T-helper 1 cell treated with Interleukin-12 subunit alpha and Interleukin-12 subunit beta and Interleukin-4 antibody, amounts not matched to agents 30 ng/mL and 1 ng/mL, for 36 hours (primary cell): ENCODE measurements around the gene PPIP5K2. TPM values are rescaled to one million over a fixed set of nuclear protein-coding genes. Genes with fewer than 3 reads are reported as not detected.

ENCODE experiments used
- intact Hi-C: fragments of 100-400 bp; cut with micrococcal nuclease; formaldehyde crosslinking; loops from one replicate; pipeline ENCODE4 v1.15.1; 2024
- total RNA-seq: library from RNA; stranded (reverse); gene quantifications from 2 replicates; pipeline ENCODE4 v1.2.3, GENCODE V29; 2022

Gene PPIP5K2
- total RNA-seq, 1 donor from 2014 or later = 68.4 TPM

GRCh38 chr5:103235891-103236290, 115.8 kb downstream of the PPIP5K2 start:
- intact Hi-C loops = no loop called here

GRCh38 chr5:103237778-103238177, 117.7 kb downstream of the PPIP5K2 start:
- intact Hi-C loops = no loop called here

GRCh38 chr5:103243665-103244064, 123.6 kb downstream of the PPIP5K2 start:
- intact Hi-C loops = no loop called here

DNA sequence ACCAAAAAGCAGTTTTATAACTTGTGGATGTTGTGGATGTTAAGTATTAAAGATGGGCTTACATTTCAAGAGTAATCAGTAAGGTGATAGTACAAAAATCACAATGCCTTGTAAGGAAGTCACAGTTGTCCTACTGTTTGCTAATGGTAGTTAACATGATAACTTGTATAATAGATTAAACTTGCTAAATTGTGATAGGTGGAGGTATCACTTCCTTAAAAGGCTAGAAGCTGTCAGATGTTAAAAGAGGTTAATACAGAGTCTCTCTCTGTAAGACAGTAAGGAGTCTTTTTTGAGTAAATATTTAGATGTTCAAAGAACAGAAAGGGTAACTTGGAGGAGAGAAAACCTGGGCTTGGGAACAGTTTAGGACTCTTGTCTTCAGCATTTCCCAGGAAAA, 124.3 kb downstream of the PPIP5K2 start:
- intact Hi-C loops = no loop called here

DNA sequence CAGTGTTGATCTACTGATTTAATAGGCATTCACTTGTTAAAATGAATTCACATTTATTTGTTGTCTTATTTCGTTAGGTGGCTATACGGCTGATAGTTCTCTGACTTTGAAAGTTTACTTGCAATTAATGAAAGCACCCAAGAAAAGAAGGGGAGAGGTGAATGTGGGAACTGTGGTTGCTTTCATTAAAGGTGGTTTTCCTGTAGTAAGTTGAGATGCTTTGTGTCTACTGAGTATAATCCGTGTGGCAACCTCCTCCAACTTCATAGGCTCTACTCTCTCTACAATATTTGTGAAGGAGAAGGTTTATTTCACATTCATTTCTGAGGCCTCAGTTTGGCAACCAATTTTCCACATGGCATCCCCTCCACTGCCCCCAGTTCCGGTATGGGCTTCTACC, 125.7 kb downstream of the PPIP5K2 start:
- intact Hi-C loops = no loop called here

DNA sequence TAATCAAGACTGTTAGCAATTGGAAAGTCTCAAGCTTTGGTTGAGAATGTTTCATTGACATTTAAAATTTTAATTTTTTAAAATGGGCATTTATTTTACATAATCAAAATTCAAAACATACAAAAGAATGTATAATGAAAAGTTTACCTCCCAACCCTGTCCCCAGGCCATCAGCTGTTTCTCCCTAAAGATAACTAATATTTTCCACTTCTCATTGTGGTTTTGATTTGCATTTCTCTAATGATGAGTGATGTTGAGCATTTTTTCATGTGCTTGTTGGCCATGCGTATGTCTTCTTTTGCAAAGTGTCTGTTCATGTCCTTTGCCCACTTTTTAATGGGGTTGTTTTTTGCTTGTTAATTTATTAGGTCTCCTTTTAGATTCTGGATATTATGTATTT, 127.0 kb downstream of the PPIP5K2 start:
- intact Hi-C loops = no loop called here

DNA sequence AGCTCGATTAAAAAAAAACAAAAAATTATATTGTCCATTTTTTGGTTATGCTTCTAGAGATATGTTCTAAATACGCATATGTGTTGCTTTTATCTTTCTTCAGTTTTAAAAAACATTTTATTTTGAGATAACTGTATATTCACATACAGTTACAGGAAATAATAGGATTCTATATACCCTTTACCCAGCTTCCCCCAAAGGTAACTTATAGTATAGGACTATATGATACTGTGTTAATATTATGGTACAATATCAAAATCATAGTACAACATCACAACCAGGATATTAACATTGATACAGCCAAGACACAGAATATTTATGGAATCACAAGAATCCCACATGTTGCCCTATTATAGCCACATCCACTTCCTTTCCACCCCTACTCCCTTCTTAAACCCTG, 129.0 kb downstream of the PPIP5K2 start:
- intact Hi-C loops = no loop called here

DNA sequence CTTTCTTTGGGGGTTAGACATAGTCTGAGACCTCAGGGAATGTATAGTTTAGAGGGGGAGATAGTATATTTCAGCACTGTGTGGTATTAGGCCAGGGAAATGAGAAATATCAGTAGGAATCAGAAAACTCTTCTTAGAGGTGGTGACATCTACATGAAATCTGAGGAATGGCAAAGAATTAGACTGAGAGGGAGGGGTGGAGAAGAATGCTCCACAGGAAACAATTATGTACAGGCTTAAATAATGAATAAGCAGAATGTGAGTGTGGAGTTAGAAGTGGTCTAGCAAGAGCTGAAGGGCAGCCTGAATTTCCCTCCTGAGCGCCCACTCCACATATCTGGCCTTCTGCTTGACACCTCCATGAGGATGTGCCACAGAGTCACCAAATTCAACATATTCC, 134.8 kb downstream of the PPIP5K2 start:
- intact Hi-C loops = loop anchor here (5.0 kb wide), 1 partner anchor 102 kb away; no protein-coding TSS in a partner anchor

DNA sequence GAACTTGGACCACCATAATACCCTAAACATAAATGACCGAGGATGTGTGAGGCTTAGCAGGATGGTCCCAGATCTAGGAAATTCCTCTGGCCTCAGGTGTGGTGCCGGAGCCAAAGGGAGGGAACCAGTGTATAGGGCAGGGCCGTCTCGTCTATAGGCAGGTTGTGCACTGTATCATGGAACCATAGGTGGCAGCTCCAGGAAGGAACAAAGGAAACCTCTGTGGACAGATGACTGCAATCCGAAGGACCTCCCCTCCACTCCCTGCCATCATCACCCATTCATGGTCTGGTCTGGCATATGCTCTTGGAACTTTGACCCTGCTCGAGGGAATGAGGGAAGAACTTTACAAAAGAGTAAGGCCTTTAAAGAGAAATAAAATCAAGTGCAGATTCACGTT, 135.6 kb downstream of the PPIP5K2 start:
- intact Hi-C loops = loop anchor here (5.0 kb wide), 1 partner anchor 102 kb away; no protein-coding TSS in a partner anchor

DNA sequence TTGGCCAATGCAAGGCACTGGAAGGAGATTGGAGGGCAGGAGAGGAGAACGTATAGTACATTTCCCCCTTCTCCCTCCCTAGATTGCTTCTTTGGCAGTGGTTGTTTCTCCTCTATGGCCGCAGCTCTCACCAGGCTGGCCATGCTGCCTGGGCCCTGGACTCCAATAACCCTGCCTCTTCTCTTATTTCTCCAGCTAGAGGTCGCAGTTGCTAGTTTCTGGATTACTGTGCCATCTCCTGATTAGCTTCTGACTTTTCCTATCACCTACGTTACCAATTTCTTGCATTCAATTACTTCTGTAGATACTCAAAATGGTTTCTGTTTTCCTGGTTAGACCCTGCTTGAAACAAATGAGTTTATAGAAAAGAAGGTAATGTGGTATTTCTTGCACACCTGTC, 136.1 kb downstream of the PPIP5K2 start:
- intact Hi-C loops = loop anchor here (5.0 kb wide), 1 partner anchor 101 kb away; no protein-coding TSS in a partner anchor

DNA sequence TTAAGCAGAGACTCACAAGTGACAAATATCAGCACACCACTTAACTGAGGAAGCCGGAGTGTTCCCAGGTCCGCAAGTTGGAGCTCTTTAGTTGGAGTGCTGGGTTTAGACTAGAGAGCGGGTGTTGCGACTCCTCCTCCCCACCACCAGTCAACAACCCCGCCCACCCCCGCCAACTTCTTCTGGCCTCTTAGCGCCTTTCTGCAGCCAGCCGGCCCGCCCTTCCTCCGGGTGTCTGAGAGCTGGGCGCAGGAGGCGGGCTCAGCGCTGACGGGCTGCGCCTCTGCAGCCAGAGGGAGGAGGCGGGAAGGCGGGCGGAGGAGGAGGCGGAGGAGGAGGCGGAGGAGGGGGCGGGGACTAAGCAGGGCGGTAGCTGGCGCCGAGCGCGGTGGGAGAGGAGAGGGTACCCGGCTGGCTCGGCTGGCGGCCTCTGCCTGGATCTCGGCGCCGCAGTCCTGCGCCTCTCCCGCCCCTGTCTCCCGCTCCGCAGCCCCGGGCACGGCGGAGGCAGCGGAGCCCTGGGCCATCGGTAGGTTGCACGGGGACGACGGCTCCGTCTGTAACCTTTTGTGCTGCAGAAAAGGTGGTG, 138.4 kb downstream of the PPIP5K2 start, which contains the start of gene MACIR:
MACIR (plus strand) TSS at position 396 of the 589 bp plus-strand sequence. CDS start 17,157 bp downstream, outside the sequence.
- intact Hi-C loops = loop anchor here (1.0 to 5.0 kb wide), 7 partner anchors 26 to 962 kb away; partner anchors contain the start of genes GIN1, PPIP5K2 and SLCO4C1

DNA sequence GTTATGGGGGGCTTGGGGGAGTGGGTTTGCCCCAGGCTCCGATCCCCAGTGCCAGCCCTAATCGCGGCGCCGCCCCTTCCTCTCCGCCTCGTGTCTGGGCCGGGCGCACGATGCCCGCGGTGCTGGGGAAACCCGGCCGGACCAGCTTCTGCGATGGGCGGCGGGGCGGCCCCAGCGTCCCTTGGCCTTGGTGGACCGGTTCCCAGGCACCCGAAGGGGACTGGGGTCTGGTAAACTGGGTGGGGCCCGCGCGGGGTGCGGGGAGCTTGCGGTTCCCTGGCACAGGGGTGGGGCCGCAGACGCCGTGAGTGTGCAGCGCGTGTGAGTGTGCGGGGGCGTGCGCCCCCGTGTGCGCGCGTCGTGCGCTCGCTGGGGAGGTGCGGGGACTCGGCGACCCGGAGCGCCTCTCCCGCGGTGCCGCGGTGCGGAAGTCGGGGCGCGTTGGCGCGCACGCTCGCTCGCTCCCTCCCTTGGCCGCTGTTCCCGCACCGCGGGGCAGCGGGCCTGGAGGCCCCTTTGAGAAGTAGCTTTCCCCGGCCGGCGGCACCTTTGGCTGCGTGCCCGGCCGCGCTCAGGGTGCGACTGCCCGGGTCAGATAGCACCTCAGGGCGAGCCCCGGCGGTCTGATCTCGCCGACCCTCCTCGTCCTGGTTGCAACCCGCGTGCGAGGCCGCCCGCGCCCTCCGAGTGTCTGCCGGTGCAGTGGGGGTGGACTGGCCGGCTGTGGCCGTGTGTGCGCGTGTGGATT, 139.0 kb downstream of the PPIP5K2 start:
- intact Hi-C loops = loop anchor here (1.0 to 5.0 kb wide), 7 partner anchors 27 to 963 kb away; partner anchors contain the start of genes GIN1, PPIP5K2 and SLCO4C1

DNA sequence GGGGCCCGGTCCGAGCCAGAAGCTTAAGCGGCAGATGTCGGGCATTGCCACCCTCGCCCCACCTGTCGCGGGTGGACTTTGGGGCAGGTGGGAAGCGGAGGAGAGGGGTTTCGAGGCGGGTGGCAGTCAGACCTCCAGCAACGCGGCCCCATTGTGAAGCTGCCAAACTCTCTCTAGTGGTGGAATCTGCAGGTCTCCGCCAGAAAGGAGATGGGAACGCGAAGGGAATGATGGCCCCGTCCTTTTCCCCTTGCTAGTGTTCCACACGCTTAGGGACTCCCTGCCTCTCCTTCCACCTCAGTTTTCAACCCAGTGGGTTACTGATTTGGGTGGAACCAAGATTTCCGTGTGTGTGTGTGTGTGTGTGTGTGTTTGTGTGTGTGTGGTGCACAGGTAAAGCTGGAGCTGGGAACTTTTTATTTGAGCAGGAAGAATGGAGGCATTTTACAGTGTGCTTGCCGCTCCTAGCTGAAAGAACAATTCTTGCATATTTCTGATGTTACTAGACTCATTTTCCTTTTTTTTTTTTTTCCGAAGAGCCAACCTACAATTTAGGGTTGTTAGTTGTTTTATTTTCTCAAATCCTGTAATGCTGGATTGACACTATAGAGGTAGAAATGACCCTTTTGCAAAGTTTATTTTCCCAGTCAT, 139.7 kb downstream of the PPIP5K2 start:
- intact Hi-C loops = loop anchor here (2.0 to 5.0 kb wide), 2 partner anchors 81 to 97 kb away; no protein-coding TSS in a partner anchor

GRCh38 chr5:103260951-103261350, 140.8 kb downstream of the PPIP5K2 start:
- intact Hi-C loops = no loop called here

Other genes starting within 250 kb of the PPIP5K2 start
- 7.1 and 14.8 TPM in 2 replicates for gene GIN1, start 163 bp upstream of the PPIP5K2 start, total RNA-seq
- 6.3 and 6.4 TPM in 2 replicates for gene MACIR, start 138.5 kb downstream of the PPIP5K2 start, total RNA-seq